ENCODE results near the gene GLOD5. TPM values are rescaled to one million over a fixed set of nuclear protein-coding genes. Genes with fewer than 3 reads are reported as not detected.
"Not testable (repeated sequence)": the region's sequence is repeated elsewhere in the genome, so short reads cannot be mapped to it uniquely, and the experiment has no call there.

Gene GLOD5
- total RNA-seq, 2 donors from 2014 or later = not detected

GRCh38 chrX:48818098-48818497 lies 56.6 kb downstream of the GLOD5 start:
- DNase-seq (ENCODE audit: low spot score) = no peak
- intact Hi-C loops (cut with DNase I) = no loop called here

GRCh38 chrX:48818866-48819265 lies 57.3 kb downstream of the GLOD5 start:
- DNase-seq (ENCODE audit: low spot score) = no peak
- intact Hi-C loops (cut with DNase I) = no loop called here

- DNase-seq (ENCODE audit: low spot score); intact Hi-C loops (cut with DNase I): not testable (repeated sequence)
These were observed 57.8 kb downstream of the GLOD5 start for GRCh38 chrX:48819394-48819793.

GRCh38 chrX:48823053-48823452 lies 61.5 kb downstream of the GLOD5 start:
- intact Hi-C loops (cut with DNase I) = no loop called here
- no peak for DNase-seq (ENCODE audit: low spot score)

Other genes starting within 250 kb of the GLOD5 start
- 10 to 100 TPM; 15.0 to 22.1 TPM for gene EBP, start 239.9 kb upstream of the GLOD5 start, total RNA-seq
- gene TBC1D25, start 222.0 kb upstream of the GLOD5 start, total RNA-seq = 10 to 100 TPM; 13.0 to 15.0 TPM
- gene RBM3, start 187.3 kb upstream of the GLOD5 start, total RNA-seq = 100 to 1,000 TPM; 246 to 280 TPM
- 10 to 100 TPM; 83.5 to 87.4 TPM for gene WDR13, start 164.3 kb upstream of the GLOD5 start, total RNA-seq
- 10 to 100 TPM in 1 of 2 donors, 1 to 10 TPM in 1; 7.3 to 12.2 TPM for gene WAS, start 77.9 kb upstream of the GLOD5 start, total RNA-seq
- gene SUV39H1, start 65.0 kb upstream of the GLOD5 start, total RNA-seq = 1 to 10 TPM; 3.8 to 4.5 TPM
- gene GATA1, start 24.8 kb downstream of the GLOD5 start, total RNA-seq = under 1 TPM in 1 of 2 donors, not detected in 1; 0.42 TPM
- gene HDAC6, start 40.3 kb downstream of the GLOD5 start, total RNA-seq = 10 to 100 TPM; 45.4 to 54.3 TPM
- not detected for gene ERAS, start 64.8 kb downstream of the GLOD5 start, total RNA-seq
- gene PCSK1N, start 73.9 kb downstream of the GLOD5 start, total RNA-seq = 1 to 10 TPM in 1 of 2 donors, under 1 TPM in 1; 0.52 to 2.4 TPM
- 10 to 100 TPM; 25.2 to 29.0 TPM for gene TIMM17B, start 136.0 kb downstream of the GLOD5 start, total RNA-seq
- gene PQBP1, start 136.2 kb downstream of the GLOD5 start, total RNA-seq = 10 to 100 TPM; 43.2 to 48.9 TPM
- gene SLC35A2, start 149.9 kb downstream of the GLOD5 start, total RNA-seq = 10 to 100 TPM; 11.5 to 14.7 TPM
- 1 to 10 TPM; 3.0 to 4.2 TPM for gene PIM2, start 157.3 kb downstream of the GLOD5 start, total RNA-seq
- gene OTUD5, start 195.9 kb downstream of the GLOD5 start, total RNA-seq = 10 to 100 TPM; 36.0 to 36.9 TPM
- 1 to 10 TPM; 2.0 to 6.3 TPM for gene KCND1, start 210.1 kb downstream of the GLOD5 start, total RNA-seq
- gene GRIPAP1, start 240.5 kb downstream of the GLOD5 start, total RNA-seq = 10 to 100 TPM; 27.6 to 31.6 TPM

All from posterior vena cava (tissue), 2 donors.